IgD-negative memory B cell (primary cell): ENCODE measurements around the gene ZNF438. TPM values are rescaled to one million over a fixed set of nuclear protein-coding genes. Genes with fewer than 3 reads are reported as not detected.

ENCODE experiments used
- H3K27ac Mint-ChIP-seq, 3 donors: one replicate each; pipeline ENCODE4 v1.8.0; 2020 to 2022; ENCODE audit warnings: mild to moderate bottlenecking in 3 of 3, mixed read lengths in 3 of 3, moderate library complexity in 1 of 3
- H3K27me3 Mint-ChIP-seq: one replicate; pipeline ENCODE4 v1.8.0; 2021; ENCODE audit warnings: mixed read lengths
- H3K36me3 Mint-ChIP-seq: one replicate; pipeline ENCODE4 v1.8.0; 2020; ENCODE audit warnings: mild to moderate bottlenecking, mixed read lengths
- H3K4me1 Mint-ChIP-seq, 3 donors: one replicate each; pipeline ENCODE4 v1.8.0; 2020 to 2022; ENCODE audit warnings: mixed read lengths in 3 of 3, mild to moderate bottlenecking in 1 of 3
- H3K4me3 Mint-ChIP-seq, 4 donors: one replicate each; pipeline ENCODE4 v1.8.0; 2020 to 2022; ENCODE audit warnings: mild to moderate bottlenecking in 4 of 4, mixed read lengths in 4 of 4, moderate library complexity in 3 of 4
- H3K9me3 Mint-ChIP-seq, 3 donors: one replicate each; pipeline ENCODE4 v1.8.0; 2020 to 2021; ENCODE audit warnings: mixed read lengths in 3 of 3, mild to moderate bottlenecking in 1 of 3
- polyA plus RNA-seq: library from polyadenylated mRNA; unstranded; fragments of 300-500 nt; fragmentation: Illumina TruSeq; gene quantifications from one replicate; pipeline ENCODE4 v1.2.3, GENCODE V29; 2021

The ZNF438 gene
- polyA plus RNA-seq, 1 donor from 2014 or later: 4.0 TPM

- Mint-ChIP-seq H3K4me1 (no peaks in the 10 kb centered on the region), H3K36me3 (peaks cover 4% of the 10 kb centered on the region), H3K27ac (peak overlapping the region in 1 of 3 donors; percentile 31), H3K27me3 (no peaks in the 10 kb centered on the region), H3K4me3 (no peak overlapping the region), H3K9me3 (no peaks in the 10 kb centered on the region)
These were observed 168.0 kb downstream of the ZNF438 start for GRCh38 chr10:30863516-30864210.

DNA sequence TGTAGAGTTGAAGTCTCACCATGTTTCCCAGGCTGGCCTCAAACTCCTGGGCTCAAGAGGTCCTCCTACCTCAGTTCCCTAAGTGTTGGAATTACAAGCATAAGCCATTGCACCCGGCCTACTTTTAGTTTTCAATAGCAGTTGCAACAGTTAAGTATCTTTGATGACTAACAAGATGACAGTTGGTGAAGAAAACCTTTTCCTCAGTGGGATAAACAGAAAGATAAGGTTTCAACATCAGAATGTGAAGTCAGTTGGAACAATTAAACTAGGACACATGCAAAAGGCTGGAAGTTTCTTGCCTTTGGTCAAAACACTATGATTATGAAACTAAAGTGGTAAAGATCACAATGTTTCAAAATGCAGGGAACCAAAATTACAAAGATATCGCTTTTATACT is 169.2 kb downstream of the ZNF438 start:
- Mint-ChIP-seq H3K9me3 (no peaks in the 10 kb centered on the region), H3K4me3 (peak overlapping the region in 1 of 4 donors; percentile 52), H3K4me1 (no peaks in the 10 kb centered on the region), H3K27ac (no peak overlapping the region), H3K36me3 (peaks cover 4% of the 10 kb centered on the region), H3K27me3 (no peaks in the 10 kb centered on the region)

GRCh38 chr10:30861976-30862375 is 169.7 kb downstream of the ZNF438 start:
- no peak overlapping the region for H3K27ac Mint-ChIP-seq
- H3K27me3 Mint-ChIP-seq: no peaks in the 10 kb centered on the region
- peak overlapping the region in 1 of 4 donors; percentile 52 for H3K4me3 Mint-ChIP-seq
- peaks cover 4% of the 10 kb centered on the region for H3K36me3 Mint-ChIP-seq
- no peaks in the 10 kb centered on the region for H3K4me1 Mint-ChIP-seq
- H3K9me3 Mint-ChIP-seq: no peaks in the 10 kb centered on the region

- Mint-ChIP-seq H3K27me3 (no peaks in the 10 kb centered on the region), H3K4me3 (no peak overlapping the region), H3K27ac (no peak overlapping the region), H3K4me1 (no peaks in the 10 kb centered on the region), H3K9me3 (no peaks in the 10 kb centered on the region), H3K36me3 (peaks cover 4% of the 10 kb centered on the region)
These were observed 170.4 kb downstream of the ZNF438 start for GRCh38 chr10:30861221-30861620.

- H3K36me3 Mint-ChIP-seq: no peaks in the 10 kb centered on the region
- no peak overlapping the region for H3K4me3 Mint-ChIP-seq
- H3K4me1 Mint-ChIP-seq: peaks cover 0 to 1% (median 0%) of the 10 kb centered on the region in 3 donors
- no peaks in the 10 kb centered on the region for H3K9me3 Mint-ChIP-seq
- no peaks in the 10 kb centered on the region for H3K27me3 Mint-ChIP-seq
- no peak overlapping the region for H3K27ac Mint-ChIP-seq
These were observed 173.2 kb downstream of the ZNF438 start for GRCh38 chr10:30858499-30858898.

GRCh38 chr10:30857803-30858202 is 173.9 kb downstream of the ZNF438 start:
- H3K4me3 Mint-ChIP-seq: no peak overlapping the region

GRCh38 chr10:30855131-30855530 is 176.5 kb downstream of the ZNF438 start:
- Mint-ChIP-seq H3K27me3 (no peaks in the 10 kb centered on the region), H3K27ac (no peak overlapping the region), H3K9me3 (no peaks in the 10 kb centered on the region), H3K4me3 (no peak overlapping the region), H3K4me1 (peaks cover 0 to 1% (median 0%) of the 10 kb centered on the region in 3 donors), H3K36me3 (no peaks in the 10 kb centered on the region)

More at GRCh38 chr10:30857803-30858202, 173.9 kb downstream of the ZNF438 start:
- Mint-ChIP-seq H3K9me3 (no peaks in the 10 kb centered on the region), H3K36me3 (no peaks in the 10 kb centered on the region), H3K27me3 (no peaks in the 10 kb centered on the region), H3K27ac (no peak overlapping the region), H3K4me1 (peaks cover 0 to 1% (median 0%) of the 10 kb centered on the region in 3 donors)

DNA sequence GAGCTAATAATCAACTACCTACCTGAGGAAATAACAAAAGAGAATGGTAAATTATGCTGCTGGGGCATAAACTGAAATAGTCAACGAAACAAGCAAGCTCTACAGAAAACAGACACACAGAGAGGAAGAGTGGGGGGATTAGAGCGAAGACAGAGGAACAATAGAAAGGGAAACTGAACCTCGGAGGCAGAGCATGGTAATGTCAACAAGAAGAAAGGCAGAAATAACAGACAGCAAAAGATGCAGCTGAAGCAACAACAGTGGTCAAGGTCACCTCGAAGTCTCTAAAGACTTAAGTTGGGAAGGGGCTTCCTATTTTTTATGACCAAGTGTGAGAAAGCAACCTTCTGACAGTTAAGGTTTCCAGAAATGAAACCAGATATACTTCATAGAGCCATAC is 177.0 kb downstream of the ZNF438 start:
- Mint-ChIP-seq H3K4me3 (no peak overlapping the region), H3K9me3 (no peaks in the 10 kb centered on the region), H3K27me3 (no peaks in the 10 kb centered on the region), H3K4me1 (peaks cover 0 to 1% (median 0%) of the 10 kb centered on the region in 3 donors), H3K27ac (no peak overlapping the region), H3K36me3 (peaks cover under 1% of the 10 kb centered on the region)

DNA sequence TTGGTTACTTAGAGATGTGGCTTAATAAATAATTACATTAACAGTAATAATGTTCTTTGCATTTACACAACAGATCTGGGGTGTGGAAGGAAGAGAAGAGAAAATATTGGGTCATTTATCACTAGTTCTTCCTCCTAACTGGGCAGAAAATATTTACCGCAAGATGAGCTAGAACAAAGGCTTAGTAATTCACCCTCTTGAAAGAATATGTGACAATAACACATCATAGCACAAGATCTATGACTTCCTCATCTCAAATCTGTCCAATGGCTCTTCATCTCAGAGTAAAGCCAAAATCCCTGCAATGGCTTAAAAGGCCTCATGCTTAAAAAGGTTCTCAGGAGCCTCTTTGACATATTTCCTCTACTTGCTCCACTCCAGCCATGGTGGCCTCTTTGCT is 178.6 kb downstream of the ZNF438 start:
- Mint-ChIP-seq H3K9me3 (no peaks in the 10 kb centered on the region), H3K27ac (no peak overlapping the region), H3K4me3 (no peak overlapping the region), H3K4me1 (peaks cover 0 to 2% (median 1%) of the 10 kb centered on the region in 3 donors), H3K27me3 (no peaks in the 10 kb centered on the region), H3K36me3 (peaks cover 2% of the 10 kb centered on the region)

- H3K9me3 Mint-ChIP-seq: no peaks in the 10 kb centered on the region
- H3K4me3 Mint-ChIP-seq: no peak overlapping the region
- H3K27ac Mint-ChIP-seq: no peak overlapping the region
- H3K4me1 Mint-ChIP-seq: peaks cover 0 to 2% (median 1%) of the 10 kb centered on the region in 3 donors
- peaks cover 2% of the 10 kb centered on the region for H3K36me3 Mint-ChIP-seq
- no peaks in the 10 kb centered on the region for H3K27me3 Mint-ChIP-seq
These were observed 180.9 kb downstream of the ZNF438 start for GRCh38 chr10:30850776-30851175.

- Mint-ChIP-seq H3K9me3 (no peaks in the 10 kb centered on the region), H3K27me3 (no peaks in the 10 kb centered on the region), H3K36me3 (peaks cover 2% of the 10 kb centered on the region), H3K4me3 (no peak overlapping the region), H3K27ac (no peak overlapping the region), H3K4me1 (peaks cover 0 to 2% (median 0%) of the 10 kb centered on the region in 3 donors)
These were observed 182.2 kb downstream of the ZNF438 start for GRCh38 chr10:30849231-30850035.

GRCh38 chr10:30848396-30849032 is 183.2 kb downstream of the ZNF438 start:
- H3K4me3 Mint-ChIP-seq: no peak overlapping the region
- peaks cover 2% of the 10 kb centered on the region for H3K36me3 Mint-ChIP-seq
- no peak overlapping the region for H3K27ac Mint-ChIP-seq
- H3K9me3 Mint-ChIP-seq: no peaks in the 10 kb centered on the region
- no peaks in the 10 kb centered on the region for H3K27me3 Mint-ChIP-seq
- peaks cover 0 to 2% (median 0%) of the 10 kb centered on the region in 3 donors for H3K4me1 Mint-ChIP-seq

DNA sequence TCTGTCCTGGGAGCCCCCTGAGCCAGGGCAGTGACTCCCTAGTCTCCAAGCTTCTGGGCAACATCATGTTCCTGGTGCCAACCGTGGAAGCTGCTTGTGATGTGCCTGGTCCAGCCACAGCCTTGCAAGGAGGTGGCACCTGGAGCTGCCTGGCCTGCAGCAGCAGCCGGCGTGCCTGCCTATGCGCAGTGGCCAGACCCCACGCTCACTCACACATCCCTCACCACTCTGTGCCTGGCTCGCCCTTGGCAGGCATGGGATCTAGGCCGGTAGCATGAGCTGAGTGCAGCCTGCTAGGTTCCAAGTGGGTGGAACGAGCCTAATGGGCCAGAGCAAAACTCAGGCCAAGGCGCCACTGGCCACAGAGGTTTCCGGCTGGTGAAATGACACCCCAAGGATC is 184.0 kb downstream of the ZNF438 start:
- Mint-ChIP-seq H3K27me3 (no peaks in the 10 kb centered on the region), H3K4me1 (peaks cover 0 to 2% (median 0%) of the 10 kb centered on the region in 3 donors), H3K9me3 (no peaks in the 10 kb centered on the region), H3K4me3 (no peak overlapping the region), H3K27ac (no peak overlapping the region), H3K36me3 (peaks cover 2% of the 10 kb centered on the region)

GRCh38 chr10:30847199-30847598 is 184.5 kb downstream of the ZNF438 start:
- Mint-ChIP-seq H3K27ac (no peak overlapping the region), H3K4me1 (peaks cover 0 to 2% (median 0%) of the 10 kb centered on the region in 3 donors), H3K4me3 (no peak overlapping the region), H3K27me3 (no peaks in the 10 kb centered on the region), H3K9me3 (no peaks in the 10 kb centered on the region), H3K36me3 (peaks cover 2% of the 10 kb centered on the region)

DNA sequence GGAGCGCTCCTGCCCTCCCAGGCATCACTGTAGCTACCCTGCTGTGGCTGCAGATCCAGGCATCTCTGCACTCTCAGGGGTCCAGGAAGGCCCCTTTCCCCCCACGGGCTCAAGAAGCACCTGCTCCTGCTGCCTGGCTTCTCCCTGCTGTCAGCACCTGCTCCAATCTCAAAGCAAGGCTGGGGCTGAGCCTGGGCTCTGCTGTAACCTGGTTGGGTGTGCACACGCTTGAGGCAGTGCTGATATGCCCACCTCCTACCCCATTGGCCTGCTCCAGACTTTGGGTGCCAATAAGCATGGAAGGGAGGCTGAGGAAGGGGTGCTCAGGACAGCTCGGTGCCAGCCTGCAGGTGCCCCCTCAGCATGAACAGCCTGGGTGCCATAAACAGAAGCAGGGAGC is 185.0 kb downstream of the ZNF438 start:
- Mint-ChIP-seq H3K27ac (no peak overlapping the region), H3K27me3 (no peaks in the 10 kb centered on the region)

More for the DNA sequence above, 185.0 kb downstream of the ZNF438 start:
- no peaks in the 10 kb centered on the region for H3K9me3 Mint-ChIP-seq
- H3K36me3 Mint-ChIP-seq: peaks cover 2% of the 10 kb centered on the region
- H3K4me1 Mint-ChIP-seq: peaks cover 0 to 2% (median 0%) of the 10 kb centered on the region in 3 donors
- no peak overlapping the region for H3K4me3 Mint-ChIP-seq
